Coronary artery (tissue), 2 donors: Measurements from ENCODE around the gene CCDC158.

Experiments used
- DNase-seq: peaks from one replicate; pipeline ENCODE4 v3.0.0-alpha.2; 2017; ENCODE audit warnings: low spot score
- H3K27ac ChIP-seq, 2 donors: fragments of 200-600 bp; sonication (generic); one replicate each; pipeline ENCODE4 v1.5.1; 2016 to 2019
- H3K4me3 ChIP-seq: fragments of 200-600 bp; sonication (generic); 2 replicates; pipeline ENCODE4 v1.5.1; 2016; ENCODE audit warnings: mild to moderate bottlenecking, moderate library complexity
- CTCF ChIP-seq: fragments of 200-600 bp; sonication (generic); IDR thresholded peaks from one replicate; pipeline ENCODE4 v1.5.1; 2019; ENCODE audit warnings: antibody characterized with exemption

Gene CCDC158

GRCh38 chr4:76406081-76406480 is 14.9 kb downstream of the CCDC158 start:
- no peak for DNase-seq
- H3K4me3 ChIP-seq, result no peak overlapping the region
- H3K27ac ChIP-seq, result no peak overlapping the region
- TF ChIP-seq CTCF, result no peak

GRCh38 chr4:76401654-76402053 is 19.3 kb downstream of the CCDC158 start:
- DNase-seq, result no peak
- H3K27ac ChIP-seq, result no peak overlapping the region
- H3K4me3 ChIP-seq, result no peak overlapping the region
- no peak for TF ChIP-seq CTCF

DNA sequence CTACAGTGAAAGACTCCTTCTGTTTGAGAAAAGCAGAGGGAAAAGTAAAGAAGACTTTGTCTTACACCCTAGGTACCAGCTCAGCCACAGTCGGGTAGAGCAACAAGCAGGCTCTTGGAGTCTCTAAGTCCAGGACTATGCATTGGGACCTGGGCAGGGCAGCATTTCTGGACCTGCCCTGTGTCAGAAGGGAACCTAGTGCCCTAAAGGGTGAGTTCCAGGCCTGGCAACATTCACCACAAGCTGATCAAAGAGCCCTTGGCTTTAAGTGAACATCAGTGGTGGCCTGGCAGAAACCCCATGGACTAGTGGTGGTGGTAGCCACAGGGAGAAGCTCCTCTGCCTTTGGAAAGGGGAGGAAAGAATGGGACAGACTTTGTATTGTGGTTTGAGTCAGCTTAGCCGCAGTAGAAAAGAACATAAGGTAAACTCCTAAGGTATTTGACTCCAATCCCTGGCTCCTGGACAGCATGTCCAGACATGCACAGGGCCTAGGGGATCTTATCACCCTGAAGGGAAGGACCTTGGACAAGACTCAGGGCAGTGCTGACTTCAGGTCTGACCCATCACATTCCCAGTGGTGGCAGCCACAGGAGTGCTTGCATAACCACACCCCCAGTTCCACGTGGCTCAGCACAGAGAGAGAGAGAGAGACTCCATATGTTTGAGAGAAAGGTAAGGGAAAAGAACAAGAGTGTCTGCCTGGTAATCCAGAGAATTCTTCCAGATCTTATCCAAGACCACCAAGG is 32.6 kb downstream of the CCDC158 start:
- no peak overlapping the region for H3K27ac ChIP-seq
- no peak for TF ChIP-seq CTCF

GRCh38 chr4:76386566-76387305 is 34.2 kb downstream of the CCDC158 start:
- no peak overlapping the region for H3K27ac ChIP-seq
- no peak for DNase-seq
- H3K4me3 ChIP-seq, result no peak overlapping the region
- TF ChIP-seq CTCF, result no peak

More for the DNA sequence above, 32.6 kb downstream of the CCDC158 start:
- H3K4me3 ChIP-seq, result no peak overlapping the region
- DNase-seq, result no peak

- no peak overlapping the region for H3K4me3 ChIP-seq
- TF ChIP-seq CTCF, result no peak
- no peak for DNase-seq
- no peak overlapping the region for H3K27ac ChIP-seq
These were observed 35.0 kb downstream of the CCDC158 start for GRCh38 chr4:76385974-76386373.

- TF ChIP-seq CTCF, result no peak
- H3K27ac ChIP-seq, result no peak overlapping the region
- DNase-seq, result no peak
- H3K4me3 ChIP-seq, result no peak overlapping the region
These were observed 36.9 kb downstream of the CCDC158 start for GRCh38 chr4:76384052-76384451.

DNA sequence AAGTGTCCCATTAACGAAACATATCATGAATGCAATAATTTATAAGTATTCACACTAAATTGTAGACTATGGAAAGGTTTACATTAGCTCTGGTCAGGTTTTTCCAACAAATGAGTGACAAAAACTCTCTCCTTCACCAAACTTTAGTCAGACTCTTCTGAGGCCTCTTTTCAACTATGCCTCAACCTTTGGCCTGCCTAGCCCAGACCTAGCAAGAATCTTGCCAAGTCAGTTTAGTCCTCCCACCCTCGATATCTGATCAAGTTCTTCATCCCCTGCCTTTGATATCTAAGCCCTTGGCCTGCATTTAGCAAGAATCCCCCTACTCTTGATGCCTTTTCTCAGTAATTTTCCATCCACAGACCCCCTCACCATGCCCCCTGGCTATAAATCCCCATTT is 37.9 kb downstream of the CCDC158 start:
- no peak for DNase-seq
- Histone ChIP-seq H3K4me3 (no peak overlapping the region), H3K27ac (no peak overlapping the region)
- TF ChIP-seq CTCF, result no peak
